ENCODE data around the gene TSEN54. TPM values are rescaled to one million over a fixed set of nuclear protein-coding genes. Genes with fewer than 3 reads are reported as not detected.

The TSEN54 gene
- total and polyA plus RNA-seq, 9 donors, result 11.3 to 35.0 (median 18.8) TPM

- no peak overlapping the region for H3K27ac ChIP-seq
- H3K4me3 ChIP-seq, result no peak overlapping the region
- no peaks in the 10 kb centered on the region for H3K27me3 ChIP-seq
- intact Hi-C loops (cut with DNase I), result loop anchor here in 1 of 4 donors (5.0 kb wide), 1 partner anchor 47 kb away; no protein-coding TSS in a partner anchor
- DNase-seq, result no peak
- 87 to 88% (median 87%) methylated on average over 15 of the region's 15 CpGs for WGBS, 3 donors
- H3K36me3 ChIP-seq, result no peaks in the 10 kb centered on the region
- H3K4me1 ChIP-seq (ENCODE audit: insufficient read depth), result no peaks in the 10 kb centered on the region
- no peak for TF ChIP-seq CTCF (IDR thresholded peaks at IDR 0.05)
- no peak for TF ChIP-seq EP300 (IDR thresholded peaks at IDR 0.05)
- no peak for TF ChIP-seq POLR2A (IDR thresholded peaks at IDR 0.05)
- no peaks in the 10 kb centered on the region for H3K9me3 ChIP-seq
These were observed 18.8 kb downstream of the TSEN54 start for GRCh38 chr17:75535119-75535537.

DNA sequence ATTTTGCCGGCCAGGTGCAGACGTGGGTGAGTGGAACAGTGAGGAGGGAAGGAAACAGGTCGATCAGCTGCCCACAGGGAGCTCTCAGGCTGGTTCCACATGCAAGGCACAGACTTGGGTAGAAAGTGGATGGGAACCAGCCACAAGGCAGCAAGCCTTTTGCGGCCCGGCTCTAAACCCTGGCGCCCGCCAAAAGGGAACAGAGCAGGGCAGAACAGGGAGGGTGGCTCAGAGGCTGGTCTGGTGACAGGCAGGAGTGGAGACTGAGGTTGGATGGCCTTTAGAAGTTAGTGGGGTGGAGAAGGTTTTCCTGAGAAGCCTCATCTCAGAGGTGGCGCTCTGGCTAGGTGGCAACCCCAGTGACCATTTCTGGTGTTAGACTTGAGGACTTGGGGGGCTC, 19.5 kb downstream of the TSEN54 start:
- no peaks in the 10 kb centered on the region for H3K4me1 ChIP-seq (ENCODE audit: insufficient read depth)
- intact Hi-C loops (cut with DNase I), result loop anchor here in 1 of 4 donors (5.0 kb wide), 1 partner anchor 46 kb away; no protein-coding TSS in a partner anchor
- no peak for DNase-seq
- no peaks in the 10 kb centered on the region for H3K36me3 ChIP-seq
- no peaks in the 10 kb centered on the region for H3K9me3 ChIP-seq
- no peaks in the 10 kb centered on the region for H3K27me3 ChIP-seq
- H3K27ac ChIP-seq, result no peak overlapping the region
- no peak overlapping the region for H3K4me3 ChIP-seq
- no peak for TF ChIP-seq CTCF (IDR thresholded peaks at IDR 0.05)
- TF ChIP-seq POLR2A (IDR thresholded peaks at IDR 0.05), result no peak
- no peak for TF ChIP-seq EP300 (IDR thresholded peaks at IDR 0.05)
- 91 to 94% (median 94%) methylated on average over 8 of the region's 8 CpGs for WGBS, 3 donors

- H3K27ac ChIP-seq, result no peak overlapping the region
- H3K9me3 ChIP-seq, result no peaks in the 10 kb centered on the region
- intact Hi-C loops (cut with DNase I), result loop anchor here in 1 of 4 donors (5.0 kb wide), 1 partner anchor 46 kb away; no protein-coding TSS in a partner anchor
- H3K4me3 ChIP-seq, result no peak overlapping the region
- no peak for DNase-seq
- TF ChIP-seq EP300 (IDR thresholded peaks at IDR 0.05), result no peak
- TF ChIP-seq POLR2A (IDR thresholded peaks at IDR 0.05), result no peak
- no peak for TF ChIP-seq CTCF (IDR thresholded peaks at IDR 0.05)
- no peaks in the 10 kb centered on the region for H3K4me1 ChIP-seq (ENCODE audit: insufficient read depth)
- H3K36me3 ChIP-seq, result no peaks in the 10 kb centered on the region
- no peaks in the 10 kb centered on the region for H3K27me3 ChIP-seq
- WGBS, 3 donors, result 84 to 87% (median 86%) methylated on average over 10 of the region's 10 CpGs
These were observed 20.0 kb downstream of the TSEN54 start for GRCh38 chr17:75536366-75536765.

- intact Hi-C loops (cut with DNase I), result loop anchor here in 1 of 4 donors (5.0 kb wide), 1 partner anchor 42 kb away; no protein-coding TSS in a partner anchor
- no peak overlapping the region for H3K4me3 ChIP-seq
- H3K9me3 ChIP-seq, result no peaks in the 10 kb centered on the region
- H3K27me3 ChIP-seq, result no peaks in the 10 kb centered on the region
- H3K4me1 ChIP-seq (ENCODE audit: insufficient read depth), result no peaks in the 10 kb centered on the region
- TF ChIP-seq EP300 (IDR thresholded peaks at IDR 0.05) (no peak), CTCF (IDR thresholded peaks at IDR 0.05) (no peak), POLR2A (IDR thresholded peaks at IDR 0.05) (no peak)
- no peaks in the 10 kb centered on the region for H3K36me3 ChIP-seq
- 79 to 90% (median 83%) methylated on average over 12 to 13 of the region's 13 CpGs for WGBS, 3 donors
- DNase-seq, result no peak
- no peak overlapping the region for H3K27ac ChIP-seq
These were observed 23.8 kb downstream of the TSEN54 start for GRCh38 chr17:75539967-75540729.
